Type B pancreatic cell (in vitro differentiated cells): ENCODE results near the gene VEGFB. TPM values are rescaled to one million over a fixed set of nuclear protein-coding genes. Genes with fewer than 3 reads are reported as not detected.

Experiments used
- DNase-seq: peaks from one replicate; pipeline ENCODE4 v3.0.0; 2021; ENCODE audit warnings: mixed read lengths; ENCODE audit not compliant: unreplicated experiment; ENCODE audit errors: extremely low spot score
- H3K27ac Mint-ChIP-seq: 2 replicates; pipeline ENCODE4 v1.8.0; 2021; ENCODE audit warnings: mild to moderate bottlenecking, mixed read lengths
- H3K27me3 Mint-ChIP-seq: 2 replicates; pipeline ENCODE4 v1.8.0; 2021; ENCODE audit warnings: mixed read lengths
- H3K36me3 Mint-ChIP-seq: 2 replicates; pipeline ENCODE4 v1.8.0; 2021; ENCODE audit warnings: mixed read lengths
- H3K4me1 Mint-ChIP-seq: one replicate; pipeline ENCODE4 v1.8.0; 2021; ENCODE audit warnings: mixed read lengths; ENCODE audit not compliant: unreplicated experiment
- H3K4me3 Mint-ChIP-seq: 2 replicates; pipeline ENCODE4 v1.8.0; 2021; ENCODE audit warnings: mild to moderate bottlenecking, mixed read lengths
- H3K9me3 Mint-ChIP-seq: 2 replicates; pipeline ENCODE4 v1.8.0; 2021; ENCODE audit warnings: mixed read lengths
- CTCF ChIP-seq: fragments of 200-600 bp; sonication (generic); conservative IDR thresholded peaks from 2 replicates; pipeline ENCODE4 v1.5.0; 2021; ENCODE audit warnings: antibody characterized with exemption, mild to moderate bottlenecking
- total RNA-seq: library from RNA; stranded (reverse); gene quantifications from 2 replicates; pipeline ENCODE4 v1.2.1, GENCODE V29; 2021; ENCODE audit warnings: low replicate concordance

The VEGFB gene
- total RNA-seq, 1 donor from 2014 or later, result 66.3 TPM

- no peaks in the 10 kb centered on the region for H3K9me3 Mint-ChIP-seq
- no peaks in the 10 kb centered on the region for H3K36me3 Mint-ChIP-seq
- H3K4me3 Mint-ChIP-seq, result no peak overlapping the region
- DNase-seq, result no peak
- no peak overlapping the region for H3K27ac Mint-ChIP-seq
- no peak for TF ChIP-seq CTCF
- no peaks in the 10 kb centered on the region for H3K27me3 Mint-ChIP-seq
- H3K4me1 Mint-ChIP-seq, result peaks cover 4% of the 10 kb centered on the region
Measured at GRCh38 chr11:64223001-64223651, 11.3 kb upstream of the VEGFB start.

- no peak for DNase-seq
- Mint-ChIP-seq H3K9me3 (no peaks in the 10 kb centered on the region), H3K27me3 (no peaks in the 10 kb centered on the region), H3K27ac (no peak overlapping the region), H3K4me1 (peaks cover 4% of the 10 kb centered on the region), H3K4me3 (peak overlapping the region; percentile 90), H3K36me3 (no peaks in the 10 kb centered on the region)
- TF ChIP-seq CTCF, result no peak
Measured at GRCh38 chr11:64224151-64224890, 10.1 kb upstream of the VEGFB start.

GRCh38 chr11:64224891-64225607, 9.3 kb upstream of the VEGFB start:
- Mint-ChIP-seq H3K36me3 (no peaks in the 10 kb centered on the region), H3K27me3 (no peaks in the 10 kb centered on the region), H3K4me3 (peak overlapping the region; percentile 90), H3K4me1 (peaks cover 4% of the 10 kb centered on the region), H3K9me3 (no peaks in the 10 kb centered on the region), H3K27ac (no peak overlapping the region)
- no peak for DNase-seq
- TF ChIP-seq CTCF, result no peak

- TF ChIP-seq CTCF, result peak; percentile 46
- peak; percentile 93 for DNase-seq
- H3K36me3 Mint-ChIP-seq, result no peaks in the 10 kb centered on the region
- peak within 1 kb of the TSS; percentile 90 for H3K4me3 Mint-ChIP-seq
- H3K27ac Mint-ChIP-seq, result peak within 1 kb of the TSS; percentile 72
- H3K9me3 Mint-ChIP-seq, result no peaks in the 10 kb centered on the region
- H3K4me1 Mint-ChIP-seq, result peaks cover 5% of the 10 kb centered on the region
- no peaks in the 10 kb centered on the region for H3K27me3 Mint-ChIP-seq
Measured at GRCh38 chr11:64225608-64226506, 8.5 kb upstream of the VEGFB start, which contains the start of the genes NUDT22 and TRPT1. NUDT22 (plus strand) TSS chr11:64226274; CDS start chr11:64226653, 379 bp downstream. TRPT1 (minus strand) TSS chr11:64226186; CDS start chr11:64225860, 326 bp downstream.

- Mint-ChIP-seq H3K4me3 (peak overlapping the region; percentile 90), H3K27me3 (no peaks in the 10 kb centered on the region), H3K36me3 (no peaks in the 10 kb centered on the region), H3K9me3 (no peaks in the 10 kb centered on the region), H3K4me1 (peaks cover 7% of the 10 kb centered on the region), H3K27ac (no peak overlapping the region)
- DNase-seq, result no peak
- TF ChIP-seq CTCF, result no peak
Measured at GRCh38 chr11:64226507-64227051, 7.8 kb upstream of the VEGFB start.
